ENCODE data around the gene CDIPT.

Gene CDIPT

GRCh38 chr16:29906520-29907244, 43.7 kb upstream of the CDIPT start:
- TF ChIP-seq FOXM1 (IDR thresholded peaks at IDR 0.05; ENCODE audit: borderline replicate concordance, low read depth), result no peak
- TF ChIP-seq USF1 (IDR thresholded peaks at IDR 0.05), result no peak
- no peak for TF ChIP-seq YY1 (IDR thresholded peaks at IDR 0.05; ENCODE audit: low read depth)
- no peak for TF ChIP-seq RAD21 (IDR thresholded peaks at IDR 0.05; ENCODE audit: low read depth)
- TF ChIP-seq CEBPB (IDR thresholded peaks at IDR 0.05), result no peak
- no peak for TF ChIP-seq NFIC (IDR thresholded peaks at IDR 0.05)
- TF ChIP-seq TEAD4 (IDR thresholded peaks at IDR 0.05), result no peak
- no peak for TF ChIP-seq CREB1 (IDR thresholded peaks at IDR 0.05; ENCODE audit: low read depth)
- no peak for TF ChIP-seq REST (IDR thresholded peaks at IDR 0.05; ENCODE audit: low read depth)
- no peak for TF ChIP-seq EGR1 (IDR thresholded peaks at IDR 0.05)
- no peak for TF ChIP-seq TCF12 (IDR thresholded peaks at IDR 0.05; ENCODE audit: low read depth)
- TF ChIP-seq MAX (IDR thresholded peaks at IDR 0.05), result no peak
- no peak for TF ChIP-seq TAF1 (IDR thresholded peaks at IDR 0.05; ENCODE audit: low read depth)

- TF ChIP-seq FOXM1 (IDR thresholded peaks at IDR 0.05; ENCODE audit: borderline replicate concordance, low read depth) (no peak), TEAD4 (IDR thresholded peaks at IDR 0.05) (no peak), CEBPB (IDR thresholded peaks at IDR 0.05) (no peak), NFIC (IDR thresholded peaks at IDR 0.05) (no peak), RAD21 (IDR thresholded peaks at IDR 0.05; ENCODE audit: low read depth) (no peak), EP300 (IDR thresholded peaks at IDR 0.05; ENCODE audit: borderline replicate concordance) (no peak), TAF1 (IDR thresholded peaks at IDR 0.05; ENCODE audit: low read depth) (no peak), YY1 (IDR thresholded peaks at IDR 0.05; ENCODE audit: low read depth) (no peak), MAX (IDR thresholded peaks at IDR 0.05) (no peak)
Observed at GRCh38 chr16:29905668-29906067, 42.6 kb upstream of the CDIPT start.

GRCh38 chr16:29904947-29905346, 41.9 kb upstream of the CDIPT start:
- TF ChIP-seq FOXM1 (IDR thresholded peaks at IDR 0.05; ENCODE audit: borderline replicate concordance, low read depth) (no peak), REST (IDR thresholded peaks at IDR 0.05; ENCODE audit: low read depth) (no peak), TEAD4 (IDR thresholded peaks at IDR 0.05) (no peak), USF1 (IDR thresholded peaks at IDR 0.05) (no peak), EGR1 (IDR thresholded peaks at IDR 0.05) (no peak)

GRCh38 chr16:29903590-29903989, 40.6 kb upstream of the CDIPT start:
- TF ChIP-seq CEBPB (IDR thresholded peaks at IDR 0.05), result no peak
- TF ChIP-seq TAF1 (IDR thresholded peaks at IDR 0.05; ENCODE audit: low read depth), result no peak
- no peak for TF ChIP-seq USF1 (IDR thresholded peaks at IDR 0.05)
- no peak for TF ChIP-seq FOXM1 (IDR thresholded peaks at IDR 0.05; ENCODE audit: borderline replicate concordance, low read depth)
- no peak for TF ChIP-seq TEAD4 (IDR thresholded peaks at IDR 0.05)
- TF ChIP-seq REST (IDR thresholded peaks at IDR 0.05; ENCODE audit: low read depth), result no peak
- TF ChIP-seq CREB1 (IDR thresholded peaks at IDR 0.05; ENCODE audit: low read depth), result no peak

Data from Ishikawa (cell line).